Embryonic facial prominence (tissue), 1 donor: ENCODE results near the gene SLC12A3.

ENCODE experiments used
- DNase-seq: peaks from one replicate; pipeline ENCODE4 v3.0.0-alpha.2; 2016; ENCODE audit errors: extremely low spot score

The SLC12A3 gene

DNA sequence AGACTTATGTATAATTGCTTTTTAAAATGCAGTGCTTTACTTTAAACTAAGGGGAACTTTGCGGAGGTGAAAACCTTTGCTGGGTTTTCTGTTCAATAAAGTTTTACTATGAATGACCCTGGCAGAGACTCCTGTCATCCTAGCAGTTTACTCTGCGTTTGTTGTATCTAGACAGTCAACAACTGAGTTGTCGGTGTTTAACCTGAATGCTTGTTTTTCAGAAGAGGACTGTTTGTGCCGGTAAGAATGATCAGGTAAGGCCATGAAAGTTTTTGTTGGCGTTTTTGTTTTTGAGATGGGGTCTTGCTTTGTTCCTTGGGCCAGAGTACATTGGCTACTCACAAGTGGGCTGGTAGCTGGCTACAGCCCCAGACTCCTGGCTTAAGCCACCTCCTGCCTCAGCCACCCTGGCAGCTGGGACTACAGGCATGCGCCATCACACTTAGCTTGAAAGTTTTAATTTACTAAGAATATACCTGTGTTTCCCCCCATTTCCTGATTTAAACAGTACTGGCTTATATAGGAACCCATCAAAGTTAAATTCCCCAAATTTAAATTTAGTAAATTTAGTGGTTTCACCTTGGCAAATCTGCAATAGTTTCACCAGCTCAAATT is 78.9 kb downstream of the SLC12A3 start:
- no peak for DNase-seq

DNA sequence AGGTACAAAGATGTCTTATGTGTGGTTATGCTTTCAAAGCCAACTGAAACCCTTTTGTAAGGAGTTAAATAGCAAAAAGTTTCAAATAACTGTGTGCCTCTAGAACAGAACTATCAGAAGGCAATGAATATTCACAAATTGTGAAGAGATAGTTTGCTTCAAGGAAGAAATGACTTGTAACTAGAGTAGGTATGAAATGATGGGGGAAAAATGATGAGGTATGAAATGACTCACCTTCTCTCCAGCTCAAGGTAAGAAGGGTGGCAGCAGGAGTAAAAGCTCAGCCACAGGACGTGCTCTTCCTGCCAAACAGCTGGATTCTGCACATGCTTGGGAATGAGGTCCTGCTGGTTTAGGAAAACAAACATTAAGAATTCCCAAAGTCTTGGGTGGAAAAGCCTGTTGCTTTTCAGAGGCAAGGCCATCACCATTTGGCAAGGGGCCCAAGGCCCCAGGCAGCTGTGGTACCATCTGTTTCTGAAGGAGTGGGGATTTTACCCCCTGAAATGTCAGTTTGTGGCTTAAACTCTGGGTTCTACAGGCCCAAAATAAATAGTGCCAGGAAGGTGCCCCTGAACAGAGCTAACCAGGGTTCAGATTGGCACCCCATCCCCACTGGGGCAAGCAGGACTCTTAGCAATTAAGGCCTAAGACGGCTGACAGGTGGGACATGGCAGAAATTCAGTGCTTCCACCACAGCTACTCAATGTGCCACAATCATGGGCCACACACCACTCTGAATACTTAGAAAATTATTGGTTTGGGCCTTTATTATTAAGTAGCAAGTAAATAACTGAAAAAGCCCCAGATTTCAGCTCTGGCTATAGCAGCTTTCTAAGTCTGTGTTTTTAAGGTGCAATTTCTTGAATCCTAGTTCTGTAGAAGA is 80.2 kb downstream of the SLC12A3 start:
- DNase-seq, result no peak

DNA sequence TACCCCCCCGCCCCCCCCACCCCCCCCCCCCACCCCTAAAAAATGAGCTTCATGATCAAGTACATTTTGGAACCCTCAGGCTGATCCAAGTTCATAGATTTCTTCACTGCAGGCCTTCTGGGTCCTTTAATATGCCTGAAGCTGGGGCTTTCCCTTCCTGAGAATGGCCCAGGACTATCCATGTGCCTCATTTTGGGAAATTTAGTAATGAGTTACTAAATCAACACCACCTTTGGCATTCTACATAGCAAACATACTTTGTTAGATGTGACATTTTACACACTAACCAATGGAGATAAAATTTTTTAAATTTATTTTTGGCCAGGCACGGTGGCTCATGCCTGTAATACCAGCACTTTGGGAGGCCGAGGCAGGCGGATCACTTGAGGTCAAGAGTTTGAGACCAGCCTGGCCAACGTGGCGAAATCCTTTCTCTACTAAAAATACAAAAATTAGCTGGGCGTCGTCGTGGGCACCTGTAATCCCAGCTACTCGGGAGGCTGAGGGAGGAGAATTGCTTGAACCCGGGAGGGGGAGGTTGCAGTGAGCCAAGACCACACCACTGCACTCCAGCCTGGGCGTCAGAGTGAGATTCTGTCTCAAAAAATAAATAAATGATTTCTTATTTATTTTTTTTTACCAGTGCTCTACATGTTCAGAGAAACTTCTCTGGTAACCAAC is 81.0 kb downstream of the SLC12A3 start:
- no peak for DNase-seq

DNA sequence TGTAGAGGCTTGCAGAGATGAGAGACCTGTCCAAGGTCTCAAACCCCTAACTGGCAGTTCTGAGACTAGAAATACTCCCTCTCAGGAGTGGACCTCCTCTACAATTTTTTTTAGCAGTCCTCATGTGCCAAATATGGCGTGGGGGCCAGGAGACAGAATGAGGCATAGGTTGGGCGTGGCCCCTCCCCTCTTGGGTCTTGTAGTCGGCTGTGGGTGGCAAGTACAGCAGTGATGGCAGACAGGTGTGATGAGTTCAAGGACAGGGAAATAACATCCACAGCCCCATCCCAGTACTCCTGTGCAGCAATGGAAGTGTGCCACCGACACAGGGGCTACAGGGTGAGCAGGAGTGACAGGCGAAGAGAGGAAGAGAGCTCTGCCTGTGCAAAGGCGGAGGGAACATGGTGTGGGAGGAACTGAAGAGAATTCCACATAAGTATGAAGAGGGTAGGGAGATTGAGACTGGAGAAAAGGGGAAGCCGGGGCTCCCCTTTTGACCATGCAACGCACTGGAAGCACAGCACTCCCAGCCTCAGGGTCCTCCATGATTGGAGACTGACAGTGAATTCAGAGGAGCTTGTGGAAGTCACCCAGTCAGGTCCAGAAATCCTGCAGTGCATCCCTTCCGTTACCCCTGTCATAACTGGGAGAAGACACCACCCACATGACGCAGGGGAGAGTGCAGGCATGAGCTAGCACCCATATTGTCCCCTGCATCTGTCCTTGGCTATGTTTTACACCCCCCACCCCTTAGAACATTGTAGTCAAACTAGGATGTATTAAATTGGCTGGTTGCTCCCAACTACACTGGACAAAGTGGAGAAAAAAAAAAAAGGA is 82.0 kb downstream of the SLC12A3 start:
- DNase-seq, result no peak

DNA sequence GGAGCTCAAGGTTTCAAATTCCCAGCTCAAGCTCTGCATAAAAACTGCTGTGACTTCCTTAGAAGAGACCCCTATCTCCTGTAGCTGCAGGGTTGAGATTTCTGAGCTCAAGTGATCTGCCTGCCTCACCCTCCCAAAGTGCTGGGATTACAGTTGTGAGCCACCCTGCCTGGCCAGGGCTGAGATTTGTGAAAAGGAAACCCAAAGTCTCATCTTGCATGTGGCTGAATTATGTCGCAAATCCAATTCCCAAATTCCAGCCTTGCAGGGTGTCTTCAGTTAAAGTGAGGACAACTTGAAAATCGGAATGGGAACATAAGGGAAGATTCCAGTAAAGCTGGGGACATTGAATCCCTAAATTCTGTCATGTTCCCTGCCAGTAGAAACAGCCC is 82.6 kb downstream of the SLC12A3 start:
- no peak for DNase-seq

DNA sequence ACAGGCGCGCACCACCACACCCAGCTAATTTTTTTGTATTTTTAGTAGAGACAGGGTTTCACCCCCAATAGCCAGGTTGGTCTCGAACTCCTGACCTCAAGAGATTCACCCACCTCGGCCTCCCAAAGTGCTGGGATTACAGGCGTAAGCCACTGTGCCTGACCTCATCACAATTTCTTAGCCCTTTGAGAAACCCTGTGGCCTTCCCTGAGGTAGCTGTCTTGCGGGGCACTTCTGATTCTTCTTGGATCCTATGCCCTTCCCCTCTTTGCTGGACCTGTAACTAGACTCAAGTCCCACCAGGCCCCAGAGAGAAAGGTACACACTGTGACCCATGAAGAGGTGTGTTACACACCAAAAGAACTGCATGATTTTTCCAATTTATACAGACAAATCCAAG is 83.2 kb downstream of the SLC12A3 start:
- DNase-seq, result no peak

DNA sequence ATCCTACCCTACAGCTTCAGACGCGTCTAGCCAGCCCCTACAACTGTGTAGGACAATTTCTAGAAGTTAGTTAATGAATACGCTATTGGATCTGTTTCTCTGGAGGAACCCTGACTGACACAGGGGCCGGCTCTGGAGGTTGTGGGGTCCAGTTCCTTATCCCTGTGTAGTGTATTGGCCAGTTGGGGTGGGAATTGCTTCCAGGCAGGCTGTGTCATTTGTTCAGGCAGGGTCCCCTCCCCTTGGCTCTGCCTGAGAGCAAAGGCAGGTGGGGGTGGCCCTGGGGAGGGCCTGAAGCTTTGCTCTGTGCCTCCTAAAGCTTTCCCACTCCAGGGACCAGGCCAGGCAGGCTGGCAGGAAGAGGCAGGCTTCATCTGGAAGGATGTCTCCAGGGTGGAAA is 85.0 kb downstream of the SLC12A3 start:
- DNase-seq, result no peak

DNA sequence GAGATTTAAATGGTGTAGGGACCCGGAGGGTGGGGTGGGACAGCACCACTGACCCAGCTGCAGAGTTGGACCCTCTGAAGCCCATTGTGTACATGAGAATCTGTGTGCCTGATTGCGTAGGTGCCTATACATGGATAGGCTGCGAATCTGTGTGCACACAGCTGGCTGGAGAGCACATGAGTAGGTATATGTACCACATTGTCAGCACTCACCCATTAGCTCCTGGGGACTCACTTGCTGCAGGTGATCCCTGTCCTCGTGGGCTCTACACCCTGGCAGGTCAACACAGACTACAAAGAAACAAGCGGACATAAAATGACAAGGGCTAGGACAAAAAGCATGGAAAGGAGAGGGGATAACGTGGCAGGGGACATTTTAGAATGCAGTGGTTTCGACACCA is 85.4 kb downstream of the SLC12A3 start:
- DNase-seq, result no peak

DNA sequence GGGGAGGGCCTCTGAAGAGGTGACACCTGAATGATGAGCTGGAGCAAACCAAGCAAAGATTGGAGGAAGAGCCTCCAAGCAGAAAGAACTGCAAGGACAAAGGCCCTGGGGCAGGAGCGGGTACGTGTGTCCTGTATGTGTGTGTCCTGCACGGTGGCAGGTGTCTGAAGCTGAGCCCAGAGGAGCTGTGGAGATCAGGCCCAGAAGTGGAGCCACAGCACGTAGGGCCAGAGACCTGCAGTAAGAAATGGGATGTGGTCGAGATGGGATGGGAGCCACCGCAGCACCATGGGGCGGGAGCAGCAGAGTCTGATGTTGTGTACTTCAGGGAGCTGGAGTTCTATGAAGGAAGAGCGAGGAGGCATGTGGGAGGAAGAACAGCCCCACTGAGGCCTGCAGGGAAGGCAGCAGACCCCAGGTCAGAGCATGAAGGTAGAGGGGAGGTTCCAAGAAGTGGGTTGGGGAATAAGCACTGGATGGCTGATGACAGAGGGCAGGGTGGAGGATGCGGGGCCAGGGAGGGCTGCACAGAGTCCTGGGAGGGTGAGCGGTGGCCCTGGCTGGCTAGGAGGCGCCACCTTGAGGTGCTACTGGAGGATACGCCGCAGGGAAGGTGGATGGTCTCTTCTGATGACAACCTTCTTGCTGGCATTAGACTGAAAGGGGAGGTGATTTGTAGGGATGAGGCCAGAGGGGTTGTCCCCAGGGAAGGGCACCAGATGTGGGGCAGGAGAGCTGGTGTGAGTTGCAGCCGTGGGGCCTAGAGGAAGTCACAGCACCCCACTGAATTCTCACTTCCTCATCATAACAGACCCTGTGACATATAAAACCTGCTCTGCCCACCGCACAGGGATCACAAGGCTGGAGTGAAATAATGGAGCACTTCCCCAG is 86.1 kb downstream of the SLC12A3 start:
- no peak for DNase-seq

DNA sequence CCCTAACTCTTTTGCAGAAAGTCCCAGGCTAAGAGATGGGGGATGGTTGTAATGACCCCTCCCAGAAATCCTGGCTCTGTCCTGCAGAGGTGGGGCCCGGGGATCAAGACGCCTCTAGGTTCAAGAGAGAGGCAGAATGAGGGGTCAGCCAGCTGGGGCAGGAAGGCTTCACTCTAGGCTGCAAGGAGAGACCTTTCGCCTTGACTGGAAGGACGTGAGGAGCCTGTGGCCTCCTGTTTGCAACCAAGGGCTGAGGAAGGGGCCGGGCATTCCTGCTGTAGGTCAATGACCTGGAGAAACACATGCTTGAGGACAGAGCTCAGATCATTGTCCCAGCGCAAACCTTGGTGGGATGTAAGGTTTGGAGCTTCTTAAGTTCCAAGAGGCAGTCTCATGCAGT is 88.0 kb downstream of the SLC12A3 start:
- DNase-seq, result no peak

DNA sequence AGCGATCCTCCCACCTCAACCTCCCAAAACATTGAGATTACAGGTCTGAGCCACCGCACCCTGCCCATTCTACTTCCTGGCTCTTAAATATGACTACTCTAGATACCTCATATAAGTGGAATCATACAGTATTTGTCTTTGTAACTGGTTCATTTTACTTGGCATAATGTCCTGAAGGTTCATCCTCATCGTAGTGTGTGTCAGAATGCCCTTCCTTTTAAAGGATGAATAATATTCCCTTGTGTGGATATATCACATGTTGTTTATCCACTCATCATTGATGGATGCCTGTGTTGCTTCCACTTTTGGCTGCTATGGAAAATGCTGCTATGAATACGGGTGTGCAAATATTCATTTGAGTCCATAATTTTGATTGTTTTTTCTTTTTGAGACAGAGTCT is 91.1 kb downstream of the SLC12A3 start:
- no peak for DNase-seq

DNA sequence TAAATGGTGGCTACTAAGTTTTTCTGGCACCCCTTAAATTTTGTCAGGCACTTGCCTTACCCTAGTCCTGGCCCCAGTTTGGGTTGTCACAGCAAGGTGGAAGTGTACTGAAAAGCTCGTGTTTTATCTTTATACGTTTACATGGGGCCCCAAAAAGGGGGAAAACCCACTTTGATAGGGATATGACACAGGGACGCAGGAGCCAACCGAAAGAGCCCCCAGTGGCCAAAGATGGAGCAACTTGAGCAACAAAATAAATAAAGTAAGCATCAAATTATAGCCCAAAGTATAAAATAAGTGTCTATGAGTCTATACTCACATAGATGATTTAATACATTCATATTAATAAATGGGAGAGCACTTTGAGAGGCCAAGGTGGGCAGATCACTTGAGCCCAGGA is 91.7 kb downstream of the SLC12A3 start:
- DNase-seq, result no peak

DNA sequence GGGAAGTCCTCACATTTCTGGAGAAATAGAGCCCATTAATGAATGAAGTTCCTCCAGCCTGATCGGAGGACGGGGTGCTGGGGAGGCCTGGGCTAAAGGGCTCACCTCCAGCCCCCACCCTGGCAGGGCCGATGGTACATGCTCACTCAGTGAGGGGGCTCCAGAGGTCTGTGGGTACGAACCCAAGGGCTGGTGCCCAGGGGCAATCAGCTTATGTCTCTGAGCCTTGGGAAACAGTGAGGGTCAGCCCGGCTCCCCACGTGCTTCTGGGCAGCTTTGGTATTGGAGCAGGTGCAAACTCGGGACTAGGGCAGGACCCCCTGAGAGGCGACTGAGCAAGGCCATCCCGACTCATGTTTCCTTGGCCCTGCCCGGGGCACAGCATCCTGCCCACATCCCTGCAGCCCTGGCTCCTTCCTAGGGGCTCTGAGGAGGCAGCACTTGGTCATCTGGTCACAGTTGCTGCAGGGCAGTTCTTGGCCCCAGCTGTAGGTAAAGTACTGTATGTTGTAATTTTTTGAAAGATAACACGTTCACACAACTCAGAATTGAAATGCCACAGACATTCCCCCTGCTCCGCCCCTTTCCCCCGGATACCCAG is 95.8 kb downstream of the SLC12A3 start:
- DNase-seq, result no peak

DNA sequence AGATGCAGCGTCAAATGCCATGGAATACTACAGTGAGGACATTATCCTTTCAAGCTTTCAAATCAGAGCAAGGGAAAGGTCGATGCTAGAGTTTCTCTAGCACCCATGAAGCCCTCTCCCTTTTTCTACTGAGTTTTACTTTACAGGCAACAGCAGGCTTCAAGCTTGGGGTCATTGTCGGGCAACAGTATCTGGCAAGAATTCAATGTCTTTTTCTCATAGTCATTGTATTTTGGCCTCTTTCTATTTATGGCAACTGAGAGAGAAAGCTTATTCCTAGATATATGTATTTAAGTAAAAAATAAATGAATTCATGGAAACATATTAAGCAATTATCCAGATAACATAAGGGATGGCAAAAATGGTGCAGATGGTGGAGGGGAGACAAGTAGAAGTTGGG is 96.4 kb downstream of the SLC12A3 start:
- DNase-seq, result no peak

DNA sequence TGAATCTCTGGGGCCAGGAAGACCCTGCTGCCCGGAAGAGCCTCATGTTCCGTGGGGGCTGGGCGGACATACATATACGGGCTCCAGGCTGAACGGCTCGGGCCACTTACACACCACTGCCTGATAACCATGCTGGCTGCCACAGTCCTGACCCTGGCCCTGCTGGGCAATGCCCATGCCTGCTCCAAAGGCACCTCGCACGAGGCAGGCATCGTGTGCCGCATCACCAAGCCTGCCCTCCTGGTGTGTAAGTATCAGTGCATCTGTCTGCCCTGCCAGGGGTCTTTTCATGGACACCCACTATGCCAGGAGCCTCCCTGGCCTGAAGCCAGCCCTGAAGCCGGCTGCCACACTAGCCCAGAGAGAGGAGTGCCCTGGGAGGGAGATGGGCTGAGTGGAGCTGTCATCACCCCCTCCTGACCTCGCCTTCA is 96.9 kb downstream of the SLC12A3 start, which contains the start of gene CETP:
Gene CETP (plus strand): TSS at position 100 of the 431 bp plus-strand sequence. CDS start 30 bp downstream, at position 130.
- no peak for DNase-seq

DNA sequence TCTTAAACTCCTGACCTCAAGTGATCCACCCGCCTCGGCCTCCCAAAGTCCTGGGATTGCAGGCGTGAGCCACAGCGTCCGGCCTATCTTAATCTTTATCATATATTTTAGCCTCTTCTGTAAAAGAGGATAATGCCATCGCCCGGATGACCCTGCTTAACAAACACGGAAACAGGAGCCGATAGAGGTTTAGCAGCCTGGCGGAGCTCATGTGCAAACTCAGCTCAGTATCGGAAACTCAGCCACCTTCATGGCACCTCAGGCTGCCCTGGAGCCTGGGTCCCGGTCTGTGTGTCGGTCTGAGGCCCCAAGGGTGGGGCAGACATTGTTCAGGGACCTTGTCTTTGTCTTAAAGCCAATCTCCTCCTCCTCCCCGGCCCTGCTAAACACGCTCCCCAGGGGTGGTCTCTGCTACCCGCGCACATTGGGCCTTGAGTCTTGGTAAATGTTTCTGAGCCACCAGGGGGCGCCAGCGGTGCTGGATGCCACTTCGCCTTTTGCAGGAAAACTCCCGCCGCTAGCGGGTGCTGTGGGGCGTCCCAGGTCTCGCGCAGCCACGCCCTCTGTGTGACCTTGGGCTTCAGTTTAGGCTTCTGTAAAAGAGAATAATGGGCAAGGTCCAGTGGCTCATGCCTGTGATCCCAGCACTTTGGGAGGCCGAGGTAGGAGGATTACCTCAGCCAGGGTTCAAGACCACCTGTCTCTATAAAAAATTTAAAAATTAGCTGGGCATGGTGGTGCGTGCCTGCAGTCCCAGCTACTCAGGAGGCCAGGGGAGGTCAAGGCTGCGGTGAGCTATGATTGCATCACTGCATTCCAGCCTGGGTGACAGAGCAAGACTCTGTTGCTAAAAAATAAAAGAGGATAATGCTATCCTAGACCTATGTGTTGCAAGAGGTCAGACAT is 99.5 kb downstream of the SLC12A3 start:
- no peak for DNase-seq
